Peyer's patch (tissue), 4 donors: ENCODE data around the gene FAM204A. TPM values are rescaled to one million over a fixed set of nuclear protein-coding genes. Genes with fewer than 3 reads are reported as not detected.

Source experiments
- DNase-seq, 3 donors: peaks; one replicate each; pipeline ENCODE4 v3.0.0-alpha.2; 2017 to 2019
- H3K27ac ChIP-seq, 4 donors: fragments of 200-600 bp; sonication (generic); one replicate each; pipeline ENCODE4 v1.5.1; 2016 to 2019
- H3K27me3 ChIP-seq, 2 donors: fragments of 200-600 bp; sonication (generic); one replicate each; pipeline ENCODE4 v1.5.1; 2019
- H3K36me3 ChIP-seq, 3 donors: fragments of 200-600 bp; sonication (generic); one replicate each; pipeline ENCODE4 v1.5.1; 2016 to 2019
- H3K4me1 ChIP-seq, 4 donors: fragments of 200-600 bp; sonication (generic); one replicate each; pipeline ENCODE4 v1.5.1; 2016 to 2019
- H3K4me3 ChIP-seq, 4 donors: fragments of 200-600 bp; sonication (generic); 1 replicate in 3 of 4; 2 replicates in 1 of 4; pipeline ENCODE4 v1.5.1; 2016 to 2019; ENCODE audit warnings: mild to moderate bottlenecking in 1 of 4
- H3K9me3 ChIP-seq, 4 donors: fragments of 200-600 bp; sonication (generic); one replicate each; pipeline ENCODE4 v1.5.1; 2016 to 2019; ENCODE audit warnings: mild to moderate bottlenecking in 1 of 4
- POLR2A ChIP-seq, 2 donors: fragments of 450-650 bp; IDR thresholded peaks; one replicate each; pipeline ENCODE4 v1.5.1; 2017; ENCODE audit warnings: antibody characterized with exemption in 2 of 2, mild to moderate bottlenecking in 2 of 2, moderate library complexity in 2 of 2
- total RNA-seq, 4 donors: library from RNA; depleted of rRNA; stranded (reverse); fragments of >200 nt; gene quantifications; one replicate each; pipeline ENCODE4 v1.1.0, GENCODE V29; 2016
- TF ChIP-seq, protein P1 (sequence below), 6 experiments: fragments of 450-650 bp in 4 of 6; fragments of 200-600 bp in 2 of 6; sonication (generic) in 1 of 6; IDR thresholded peaks; one replicate each; pipeline ENCODE4 v1.5.1; 2017 to 2019; ENCODE audit warnings: antibody characterized with exemption in 6 of 6, mild to moderate bottlenecking in 3 of 6, moderate library complexity in 1 of 6

Gene FAM204A
- total RNA-seq, 4 donors from 2014 or later, result 18.4 to 68.5 (median 23.8) TPM

DNA sequence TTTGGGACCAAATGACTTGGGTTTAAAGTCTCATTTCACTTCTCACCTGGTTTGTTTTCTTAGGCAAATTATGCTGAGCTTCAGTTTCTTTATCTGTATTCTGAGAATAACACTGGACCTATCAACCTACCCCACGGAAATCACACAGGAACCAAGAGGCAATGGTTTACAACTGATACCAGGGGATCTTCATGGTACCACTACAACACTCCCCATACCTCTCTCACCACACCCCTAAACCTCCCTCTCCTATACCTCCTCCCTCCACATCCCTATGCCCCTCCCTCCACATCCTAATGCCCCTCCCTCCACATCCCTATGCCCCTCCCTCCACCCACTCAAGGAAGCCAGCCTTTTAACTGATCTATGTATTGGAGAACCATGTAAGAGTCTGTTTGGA is 9.9 kb downstream of the FAM204A start:
- Histone ChIP-seq H3K9me3 (no peaks in the 10 kb centered on the region), H3K27ac (no peak overlapping the region), H3K4me1 (no peaks in the 10 kb centered on the region), H3K27me3 (no peaks in the 10 kb centered on the region), H3K4me3 (no peak overlapping the region), H3K36me3 (peaks cover 0 to 55% (median 0%) of the 10 kb centered on the region in 3 donors)
- no peak for DNase-seq
- TF ChIP-seq, protein P1, sequence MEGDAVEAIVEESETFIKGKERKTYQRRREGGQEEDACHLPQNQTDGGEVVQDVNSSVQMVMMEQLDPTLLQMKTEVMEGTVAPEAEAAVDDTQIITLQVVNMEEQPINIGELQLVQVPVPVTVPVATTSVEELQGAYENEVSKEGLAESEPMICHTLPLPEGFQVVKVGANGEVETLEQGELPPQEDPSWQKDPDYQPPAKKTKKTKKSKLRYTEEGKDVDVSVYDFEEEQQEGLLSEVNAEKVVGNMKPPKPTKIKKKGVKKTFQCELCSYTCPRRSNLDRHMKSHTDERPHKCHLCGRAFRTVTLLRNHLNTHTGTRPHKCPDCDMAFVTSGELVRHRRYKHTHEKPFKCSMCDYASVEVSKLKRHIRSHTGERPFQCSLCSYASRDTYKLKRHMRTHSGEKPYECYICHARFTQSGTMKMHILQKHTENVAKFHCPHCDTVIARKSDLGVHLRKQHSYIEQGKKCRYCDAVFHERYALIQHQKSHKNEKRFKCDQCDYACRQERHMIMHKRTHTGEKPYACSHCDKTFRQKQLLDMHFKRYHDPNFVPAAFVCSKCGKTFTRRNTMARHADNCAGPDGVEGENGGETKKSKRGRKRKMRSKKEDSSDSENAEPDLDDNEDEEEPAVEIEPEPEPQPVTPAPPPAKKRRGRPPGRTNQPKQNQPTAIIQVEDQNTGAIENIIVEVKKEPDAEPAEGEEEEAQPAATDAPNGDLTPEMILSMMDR (IDR thresholded peaks at IDR 0.05), result no peak
- TF ChIP-seq POLR2A (IDR thresholded peaks at IDR 0.05), result no peak

DNA sequence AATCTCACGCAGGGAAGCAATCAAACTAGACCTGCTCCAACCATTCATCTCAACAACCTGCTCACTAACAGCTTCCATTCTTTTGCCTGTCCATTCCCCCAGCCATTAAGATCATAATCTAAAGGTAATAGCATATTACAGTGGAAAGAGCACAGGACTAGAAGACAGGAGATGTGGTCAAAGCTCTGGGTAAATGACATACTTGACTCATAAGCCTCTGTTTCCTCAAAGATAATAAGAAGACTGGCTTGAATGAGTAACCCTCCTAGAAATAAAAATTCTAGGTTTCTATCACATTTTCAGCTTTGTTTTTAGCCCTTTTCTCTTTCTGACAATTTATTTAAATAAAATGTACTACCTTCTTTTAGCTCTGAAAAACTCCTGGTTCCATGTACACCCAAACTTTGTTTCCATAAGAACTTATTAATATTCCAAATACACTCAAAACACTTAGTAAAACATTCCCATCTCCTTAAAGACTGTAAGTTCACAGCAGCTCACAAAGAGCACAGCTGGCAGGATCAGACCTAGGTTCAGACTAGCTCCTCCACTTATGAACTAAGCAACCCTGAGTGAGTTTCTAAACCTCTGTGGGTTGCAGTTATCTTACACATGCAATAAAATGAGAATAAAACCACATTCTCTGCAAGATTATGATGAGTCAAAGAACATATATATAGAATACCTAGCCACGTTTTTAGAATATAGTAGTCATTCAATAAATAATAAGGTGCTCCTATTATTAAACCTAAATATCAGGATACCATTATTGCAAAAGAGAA is 11.6 kb downstream of the FAM204A start:
- no peaks in the 10 kb centered on the region for H3K27me3 ChIP-seq
- no peak overlapping the region for H3K27ac ChIP-seq
- peaks cover 0 to 62% (median 0%) of the 10 kb centered on the region in 3 donors for H3K36me3 ChIP-seq
- TF ChIP-seq POLR2A (IDR thresholded peaks at IDR 0.05), result no peak
- TF ChIP-seq, protein P1 (IDR thresholded peaks at IDR 0.05), result no peak
- no peak overlapping the region for H3K4me3 ChIP-seq
- no peak for DNase-seq
- H3K9me3 ChIP-seq, result no peaks in the 10 kb centered on the region
- H3K4me1 ChIP-seq, result no peaks in the 10 kb centered on the region

DNA sequence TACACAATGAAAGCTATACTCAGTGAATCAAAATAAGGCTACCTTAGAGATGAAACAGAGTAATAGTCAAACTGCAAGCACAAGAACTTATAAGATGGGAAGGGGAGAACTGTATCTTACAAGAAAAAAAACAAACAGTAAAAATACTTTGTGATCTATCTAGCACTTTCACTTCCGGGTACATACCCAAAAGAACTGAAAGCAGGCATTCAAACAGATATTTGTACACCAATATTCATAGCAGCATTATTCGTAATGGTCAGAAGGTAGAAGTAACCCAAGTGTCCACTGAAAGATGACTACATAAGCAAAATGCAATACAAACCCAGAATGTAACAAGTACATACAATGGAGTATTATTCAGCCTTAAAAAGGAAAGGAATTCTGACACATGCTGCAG is 18.0 kb downstream of the FAM204A start:
- H3K36me3 ChIP-seq, result peaks cover 0 to 50% (median 0%) of the 10 kb centered on the region in 3 donors
- H3K9me3 ChIP-seq, result no peaks in the 10 kb centered on the region
- H3K27me3 ChIP-seq, result no peaks in the 10 kb centered on the region
- no peak for DNase-seq
- H3K4me3 ChIP-seq, result no peak overlapping the region
- TF ChIP-seq POLR2A (IDR thresholded peaks at IDR 0.05), result no peak
- TF ChIP-seq, protein P1 (IDR thresholded peaks at IDR 0.05), result no peak
- no peaks in the 10 kb centered on the region for H3K4me1 ChIP-seq
- no peak overlapping the region for H3K27ac ChIP-seq

GRCh38 chr10:118321724-118322575 is 20.2 kb downstream of the FAM204A start:
- Histone ChIP-seq H3K27ac (peak overlapping the region in 2 of 4 donors; percentile 3 to 38), H3K4me3 (no peak overlapping the region), H3K4me1 (no peaks in the 10 kb centered on the region), H3K27me3 (no peaks in the 10 kb centered on the region), H3K36me3 (peaks cover 0 to 32% (median 0%) of the 10 kb centered on the region in 3 donors), H3K9me3 (no peaks in the 10 kb centered on the region)
- no peak for DNase-seq
- TF ChIP-seq, protein P1 (IDR thresholded peaks at IDR 0.05), result no peak
- TF ChIP-seq POLR2A (IDR thresholded peaks at IDR 0.05), result no peak

- H3K27ac ChIP-seq, result no peak overlapping the region
- H3K4me1 ChIP-seq, result no peaks in the 10 kb centered on the region
- no peak for DNase-seq
- no peak for TF ChIP-seq POLR2A (IDR thresholded peaks at IDR 0.05)
- TF ChIP-seq, protein P1 (IDR thresholded peaks at IDR 0.05), result no peak
- no peaks in the 10 kb centered on the region for H3K27me3 ChIP-seq
- H3K36me3 ChIP-seq, result peaks cover 0 to 24% (median 0%) of the 10 kb centered on the region in 3 donors
- H3K4me3 ChIP-seq, result no peak overlapping the region
- H3K9me3 ChIP-seq, result no peaks in the 10 kb centered on the region
Observed at GRCh38 chr10:118315629-118316028, 26.5 kb downstream of the FAM204A start.
